Cerebellar cortex (tissue), 1 donor: ENCODE results near the gene PPP1R11.
"Not testable (repeated sequence)": the region's sequence is repeated elsewhere in the genome, so short reads cannot be mapped to it uniquely, and the experiment has no call there.

Experiments
- DNase-seq: peaks from one replicate; pipeline ENCODE4 v3.0.0-alpha.2; 2015; ENCODE audit warnings: low spot score

Gene PPP1R11

DNA sequence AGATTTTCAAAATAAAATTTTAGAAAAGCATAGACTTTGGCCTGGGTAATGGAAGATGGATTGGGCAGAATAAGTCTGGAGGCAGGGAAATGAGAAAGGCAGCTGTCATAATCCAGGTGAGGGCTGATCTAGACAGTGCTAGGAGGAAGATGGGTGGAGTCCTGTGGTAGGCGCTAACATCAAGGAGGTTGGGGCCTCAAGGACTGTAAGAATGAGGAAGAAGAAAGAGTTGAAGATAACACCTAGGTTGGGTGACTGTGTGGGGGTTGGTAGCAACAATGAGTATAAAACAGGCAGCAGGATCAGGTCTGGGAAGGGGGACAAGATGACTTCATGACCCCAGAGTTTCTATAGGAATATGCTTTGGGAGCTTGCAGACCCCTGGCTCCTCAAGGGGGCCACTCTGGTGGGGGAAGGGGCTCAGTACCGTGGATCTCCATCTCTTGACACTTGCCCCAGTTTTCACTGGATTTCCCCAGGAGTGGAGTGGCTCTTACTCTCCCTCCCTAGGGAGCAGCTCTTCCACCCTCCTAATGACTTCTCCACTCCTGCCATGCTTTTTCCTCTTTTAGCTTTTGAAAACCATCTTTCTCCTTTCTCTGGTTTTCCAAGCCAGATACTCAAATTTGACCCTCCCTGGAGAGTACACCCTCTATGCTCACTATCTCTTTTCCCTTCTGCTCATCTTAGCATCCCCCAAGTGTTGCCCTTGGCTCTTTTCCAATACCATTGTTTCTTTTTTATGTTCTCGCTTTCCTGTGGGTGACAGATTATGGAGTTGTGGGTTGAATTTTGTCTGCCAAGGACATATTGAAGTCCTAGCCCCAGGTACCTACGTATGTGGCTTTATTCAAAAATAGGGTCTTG is 31.1 kb downstream of the PPP1R11 start:
- DNase-seq = no peak

DNA sequence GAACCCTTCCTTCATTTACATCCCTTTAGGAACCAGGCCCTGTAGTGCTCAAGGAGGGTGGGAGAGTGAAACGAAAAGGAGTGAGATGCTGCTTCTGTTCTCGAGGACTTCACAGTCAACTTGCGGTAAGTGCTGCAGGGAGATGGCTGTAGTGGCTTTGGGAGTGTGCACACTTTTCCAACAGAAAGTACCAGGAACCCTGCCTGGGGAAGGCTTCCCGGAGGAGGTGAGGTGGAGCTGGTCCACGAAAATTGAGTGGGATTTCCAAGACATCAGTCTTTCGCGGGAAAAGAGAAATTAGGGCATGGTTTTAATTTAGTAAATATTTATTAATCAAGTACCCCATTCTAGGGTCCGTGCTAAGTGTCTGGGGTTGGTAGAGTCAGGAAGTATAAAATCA is 33.2 kb downstream of the PPP1R11 start:
- no peak for DNase-seq

DNA sequence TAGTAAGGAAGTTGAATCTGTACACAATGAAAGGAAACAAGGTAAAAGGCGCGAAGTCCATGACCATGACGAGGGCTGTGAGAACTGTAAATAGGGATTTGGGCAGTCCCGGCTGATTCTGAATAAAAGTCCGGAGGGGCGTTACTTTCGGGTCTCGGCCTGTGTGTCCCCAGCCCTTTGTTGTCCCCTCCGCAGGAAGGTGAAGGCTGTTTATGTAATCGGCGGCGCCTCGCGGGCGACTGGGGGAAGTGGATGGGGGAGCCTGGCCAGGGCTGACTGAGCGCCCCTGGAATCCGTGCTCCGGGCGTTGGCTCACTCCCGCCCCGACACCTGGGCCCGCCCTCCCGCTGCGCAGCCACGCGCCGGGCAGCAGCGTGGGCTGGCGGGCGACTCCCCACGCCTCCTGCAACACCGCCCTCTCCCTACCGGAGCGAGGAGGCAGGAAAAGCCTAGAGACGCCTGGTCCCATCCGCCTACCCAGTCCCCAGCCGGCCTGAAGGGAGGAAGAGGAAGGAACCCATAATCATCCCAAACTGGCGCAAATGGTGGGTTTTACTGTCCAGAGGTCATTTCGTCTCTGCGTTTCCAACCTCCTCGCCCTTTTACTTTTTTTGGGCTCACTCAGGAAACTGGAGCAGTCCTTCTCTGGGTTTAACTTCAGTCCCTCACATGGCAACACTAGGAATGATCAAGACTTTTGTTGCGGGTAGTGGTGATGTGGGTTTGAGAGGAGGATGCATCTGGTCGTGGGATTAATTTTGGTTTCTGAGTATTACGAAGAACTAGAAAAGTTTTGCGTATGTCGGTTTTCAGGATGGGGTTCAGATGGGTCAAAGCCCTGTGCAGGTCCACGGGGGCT is 33.8 kb downstream of the PPP1R11 start:
- no peak for DNase-seq

DNA sequence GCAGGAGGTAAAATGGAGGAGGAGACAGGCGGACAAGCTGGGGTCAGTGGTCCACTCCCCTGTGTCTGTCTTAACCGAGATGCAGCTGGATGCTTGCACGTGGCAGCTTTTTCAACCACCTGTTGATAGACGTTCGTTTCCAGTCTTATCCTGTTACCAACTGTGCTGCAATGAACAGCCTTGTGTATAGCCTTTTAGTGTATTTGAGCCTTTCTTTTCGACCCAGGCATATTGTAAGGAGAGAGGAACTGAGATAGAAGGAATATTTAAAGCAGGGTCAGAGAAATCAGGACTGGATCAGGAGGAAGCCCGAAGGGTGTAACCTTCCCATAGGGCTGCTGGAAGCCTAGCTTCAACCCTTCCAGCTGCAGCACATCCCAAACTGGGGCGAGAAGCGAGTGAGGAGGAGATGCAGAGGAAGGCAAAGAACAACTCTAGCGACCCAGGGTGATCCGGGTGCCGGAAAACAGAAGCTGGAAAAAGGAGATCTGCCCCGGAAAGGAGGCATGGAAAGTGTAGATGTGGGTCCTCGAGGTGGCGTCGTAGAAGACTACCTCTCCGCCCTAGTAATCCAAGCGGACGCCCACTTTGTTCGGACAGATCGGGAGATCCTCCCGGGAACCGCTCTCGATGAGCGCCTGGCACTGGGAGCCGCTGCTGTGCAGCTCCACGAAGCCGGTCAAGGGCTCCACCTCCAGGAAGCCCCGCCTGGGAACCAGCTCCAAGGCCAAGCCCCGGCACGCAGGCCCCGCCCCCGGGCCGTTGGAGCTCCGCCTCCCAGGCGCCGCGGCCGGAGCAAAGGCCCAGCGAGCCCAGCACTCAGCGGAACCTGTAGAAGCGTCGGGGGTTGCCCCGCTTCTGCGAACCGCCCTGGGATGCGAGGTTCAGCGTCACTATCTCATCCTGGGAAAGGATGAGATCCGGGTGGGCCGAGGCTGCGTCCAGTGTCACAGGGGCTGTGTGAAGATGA is 34.7 kb downstream of the PPP1R11 start:
- DNase-seq = peak; percentile 38

DNA sequence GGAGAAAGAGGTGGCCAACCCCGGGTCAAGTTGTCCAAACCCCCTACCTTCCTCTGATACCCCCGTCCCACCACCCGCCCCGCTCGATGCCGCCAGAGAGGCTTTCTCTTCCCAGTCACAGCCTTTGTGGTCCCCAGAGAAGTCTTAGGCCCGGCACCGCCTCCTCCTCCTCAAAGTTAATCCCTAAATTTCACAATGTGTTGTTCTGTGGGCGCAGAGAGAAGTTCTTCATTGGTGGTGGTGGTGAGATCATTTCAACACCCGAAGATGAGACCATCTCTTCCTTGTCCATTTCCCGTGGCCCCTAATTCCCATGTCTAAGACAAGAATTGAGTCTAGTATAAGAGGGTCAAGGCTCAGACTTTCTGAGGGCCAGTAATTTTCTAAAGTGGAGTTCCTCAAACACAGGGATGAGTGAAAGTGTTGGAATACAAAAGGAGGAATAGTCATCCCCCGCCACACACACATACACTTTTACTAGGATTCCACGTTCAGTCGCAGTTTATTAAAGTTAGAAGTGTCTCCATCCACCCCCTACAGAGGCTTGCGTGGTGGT is 35.5 kb downstream of the PPP1R11 start:
- DNase-seq = no peak

DNA sequence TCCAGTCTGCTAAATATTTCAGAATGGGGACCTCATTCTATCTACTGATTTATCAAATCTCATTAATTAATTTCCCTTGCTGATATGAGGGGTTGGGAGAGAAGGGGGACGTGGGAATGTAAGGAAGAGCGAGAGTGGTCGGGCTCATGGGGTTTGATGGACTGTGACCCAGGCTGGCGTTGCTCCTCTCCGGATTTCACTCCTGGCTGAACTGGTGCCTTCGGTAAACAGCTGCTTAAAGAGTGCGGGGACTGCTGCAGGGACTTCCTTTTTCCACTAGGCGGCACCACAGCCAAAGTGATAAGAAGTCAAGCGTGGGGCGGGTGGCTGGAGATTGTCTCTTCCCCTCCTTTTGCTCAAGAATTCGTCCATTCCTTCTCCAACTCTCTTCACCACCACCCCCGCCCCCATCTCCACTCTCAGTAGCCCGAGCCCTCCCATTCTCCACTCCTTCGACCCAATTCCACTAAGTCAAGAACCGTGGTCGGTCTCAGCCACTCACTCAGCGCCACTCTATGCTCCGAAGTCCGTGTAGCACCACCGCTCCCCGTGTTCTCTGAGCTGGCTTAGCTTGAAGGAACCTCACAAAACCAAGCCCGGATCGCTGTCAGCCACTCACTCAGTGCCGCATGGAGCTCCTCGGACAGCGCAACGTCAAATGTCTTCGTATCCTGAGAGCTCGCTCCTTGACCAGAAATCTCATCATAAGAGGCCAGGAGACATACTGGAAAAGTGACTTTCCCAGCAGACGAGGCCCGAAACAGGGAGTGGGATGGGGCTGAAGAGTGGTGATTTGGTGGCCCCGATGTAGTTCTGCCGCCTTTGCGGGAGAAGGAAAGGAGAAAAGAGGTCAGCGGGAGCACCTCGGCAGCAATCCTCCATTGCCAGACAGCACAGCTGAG is 36.2 kb downstream of the PPP1R11 start:
- DNase-seq = peak; percentile 88

DNA sequence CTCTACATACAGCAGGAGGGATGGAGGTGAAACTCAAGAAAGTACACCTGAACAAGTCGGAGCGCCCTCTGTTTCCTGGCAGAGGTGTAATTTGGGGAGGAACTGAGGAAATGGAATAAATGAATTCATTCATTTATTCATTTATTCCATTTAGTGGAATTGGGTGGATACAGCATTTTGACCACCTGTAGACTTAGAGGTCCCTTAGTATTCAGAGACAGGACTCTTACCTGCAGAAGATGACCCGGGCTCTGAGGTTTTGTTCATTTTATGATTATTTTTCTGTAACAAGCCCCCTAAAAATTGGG is 36.8 kb downstream of the PPP1R11 start:
- DNase-seq = no peak

DNA sequence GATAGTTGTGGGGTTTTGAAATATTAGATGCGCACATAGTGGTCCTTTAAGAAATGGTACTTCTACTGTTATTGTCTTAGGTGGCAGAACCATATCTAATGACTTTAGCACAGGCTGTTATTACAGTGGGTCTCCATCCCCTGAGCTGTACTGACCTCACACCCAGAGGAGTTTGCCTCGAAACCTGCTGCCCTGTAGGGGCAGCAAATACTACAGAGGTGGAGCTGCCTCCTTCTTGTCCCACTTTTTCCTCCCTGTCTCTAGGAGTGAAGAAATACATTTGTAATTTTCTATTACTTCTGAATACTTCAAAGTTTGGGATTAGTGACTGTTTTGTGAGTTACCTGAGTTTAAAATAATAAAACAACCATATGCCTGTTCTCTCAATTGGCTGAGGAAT is 37.7 kb downstream of the PPP1R11 start:
- DNase-seq = no peak

DNA sequence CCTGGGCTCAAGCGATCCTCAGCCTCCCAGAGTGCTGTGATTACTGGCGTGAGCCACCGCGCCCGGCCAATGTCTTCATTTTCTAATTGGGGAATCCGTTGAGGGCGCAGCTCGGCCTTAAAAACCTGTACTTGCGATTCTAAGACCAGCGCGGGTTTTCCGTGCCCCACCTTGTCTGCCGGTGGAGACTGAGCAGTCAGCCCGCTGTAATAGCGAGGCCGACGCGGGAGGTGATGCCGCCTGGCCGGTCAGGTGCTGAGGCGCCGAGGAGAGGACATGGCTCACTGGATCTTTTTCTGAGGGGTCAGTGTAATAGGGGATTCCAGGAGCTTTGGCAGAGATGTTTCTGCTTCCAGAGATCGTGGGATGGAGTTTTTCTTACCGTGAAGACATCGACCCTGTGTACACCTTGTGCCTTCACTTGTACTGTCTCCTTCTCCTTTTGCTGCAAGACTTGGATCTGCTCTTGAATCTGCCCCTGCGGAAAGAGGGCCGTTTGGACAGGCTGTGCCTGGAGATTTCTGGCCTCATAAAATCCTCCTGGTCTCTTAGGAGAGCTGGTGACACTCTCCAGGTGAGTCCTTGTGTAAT is 44.4 kb downstream of the PPP1R11 start:
- no peak for DNase-seq

DNA sequence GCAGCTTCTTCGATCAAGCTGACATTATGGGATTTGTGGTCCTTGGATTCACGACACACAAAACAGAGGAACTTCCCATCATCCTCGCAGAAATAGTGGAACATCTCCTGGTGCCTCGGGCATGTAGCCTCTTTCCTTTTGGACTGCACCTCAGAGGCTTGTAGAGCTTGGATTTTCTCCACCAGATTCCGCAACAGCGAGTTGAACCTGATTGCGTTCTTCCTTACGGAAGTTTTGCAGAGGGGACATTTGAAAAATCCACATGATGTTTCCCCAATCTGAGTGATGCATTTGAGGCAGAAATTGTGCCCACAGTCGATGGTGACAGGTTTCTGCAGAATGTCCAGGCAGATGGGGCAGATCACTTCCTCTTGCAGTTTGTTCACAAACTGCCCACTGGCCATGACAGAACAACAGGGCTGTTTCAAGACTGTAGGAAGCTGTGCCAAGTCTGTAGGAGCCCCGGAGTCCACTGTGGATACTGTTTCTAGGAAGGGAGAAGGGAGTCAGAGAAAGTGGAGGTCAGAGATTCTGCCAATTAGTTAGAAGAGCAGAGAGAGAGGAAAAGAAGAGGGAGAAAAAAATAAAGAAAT is 45.5 kb downstream of the PPP1R11 start:
- no peak for DNase-seq

DNA sequence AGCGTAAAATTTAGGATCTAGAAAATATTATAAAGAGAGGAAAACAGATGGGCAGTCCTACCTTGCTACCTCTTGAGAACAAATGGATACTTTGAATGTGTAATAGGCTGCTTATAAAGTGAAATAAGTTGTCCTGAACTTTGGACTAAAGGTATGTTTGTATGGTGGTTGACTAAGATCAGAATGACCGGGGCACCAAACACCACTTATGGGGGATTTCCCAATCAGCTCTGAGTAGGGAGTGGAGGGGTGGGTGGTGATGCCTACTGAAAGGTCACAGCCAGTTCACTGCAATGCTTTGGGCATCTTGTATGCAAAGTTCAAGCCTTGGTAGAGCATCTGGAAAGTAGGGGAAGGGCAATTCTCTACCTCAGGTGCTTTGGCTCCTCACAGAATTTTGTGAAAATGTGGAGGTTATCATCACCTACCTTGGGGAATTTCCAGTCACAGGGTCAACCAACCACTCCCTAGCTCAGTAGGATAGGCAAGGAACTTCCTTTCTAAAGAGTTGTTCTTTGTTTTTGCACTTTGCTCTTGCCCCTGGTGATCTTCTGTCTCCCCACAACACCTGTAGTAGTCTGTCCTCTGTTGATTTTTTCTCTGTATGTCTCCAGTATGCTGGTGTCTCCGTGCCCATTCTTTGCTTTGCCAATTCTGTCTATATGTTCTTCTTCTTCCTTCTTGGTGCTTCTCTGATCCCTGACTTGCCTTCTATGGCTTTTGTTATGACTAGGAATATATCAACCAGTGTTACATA is 46.2 kb downstream of the PPP1R11 start, which contains the start of gene TRIM31:
TRIM31 (minus strand) TSS at position 88 of the 757 bp plus-strand sequence. CDS start 285 bp downstream, outside the sequence.
- no peak for DNase-seq

DNA sequence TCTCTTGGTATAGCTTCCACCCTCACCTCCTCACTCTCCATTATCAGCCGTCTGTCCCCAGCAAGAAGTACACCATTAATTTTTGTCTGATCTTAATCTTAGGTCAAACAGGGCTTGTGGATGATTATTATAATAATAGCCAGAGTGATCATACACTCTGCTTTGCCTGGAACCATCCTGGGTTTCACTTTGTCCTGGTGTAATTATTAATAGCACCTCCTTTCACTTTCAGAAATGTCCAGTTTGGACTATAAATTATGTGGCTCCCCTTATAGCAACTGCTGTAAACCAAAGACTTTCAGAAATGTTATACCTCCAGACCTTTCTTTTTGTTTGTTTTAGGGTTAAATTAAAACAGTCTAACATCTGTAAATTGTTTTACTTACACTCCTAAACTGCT is 46.8 kb downstream of the PPP1R11 start:
- DNase-seq = no peak

DNA sequence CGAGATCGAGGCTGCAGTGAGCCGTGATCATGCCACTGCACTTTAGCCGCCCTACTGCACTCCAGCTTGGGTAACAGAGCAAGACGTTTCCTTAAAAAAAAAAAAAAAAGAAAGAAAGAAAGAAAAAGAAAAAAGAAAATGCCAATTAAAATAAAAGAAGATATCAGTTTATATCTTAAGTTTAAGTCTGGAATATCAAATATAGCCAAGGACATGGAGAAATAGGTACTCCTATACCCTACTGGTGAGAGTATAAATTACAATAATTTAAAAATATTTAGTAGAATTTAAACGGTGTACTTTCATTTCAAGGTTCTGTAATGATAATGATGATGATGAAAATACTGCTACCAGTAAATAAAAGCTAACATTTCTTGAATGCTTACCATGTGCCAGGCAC is 49.7 kb downstream of the PPP1R11 start:
- DNase-seq = no peak

DNA sequence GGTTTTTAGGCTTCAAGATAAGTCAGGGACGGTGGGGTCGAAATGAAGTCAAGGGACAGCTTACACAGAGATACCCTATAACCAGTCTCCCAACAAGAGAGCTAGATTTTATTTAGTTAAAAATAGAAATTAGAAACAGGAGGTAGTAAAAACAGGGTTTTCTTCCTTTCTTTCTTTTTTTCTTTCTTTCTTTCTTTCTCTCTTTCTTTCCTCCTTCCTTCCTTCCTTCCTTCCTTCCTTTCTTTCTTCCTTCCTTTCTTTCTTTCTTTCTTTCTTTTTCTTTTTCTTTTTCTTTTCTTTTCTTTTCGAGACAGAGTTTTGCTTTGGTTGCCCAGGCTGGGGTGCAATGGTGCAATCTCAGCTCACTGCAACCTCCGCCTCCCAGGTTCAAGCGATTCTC is 51.7 kb downstream of the PPP1R11 start:
- DNase-seq = not testable (repeated sequence)
